GM18505 (cell line): Measurements from ENCODE around the gene KNDC1.

Source experiments
- ATAC-seq: cut with Tn5 transposase; IDR thresholded peaks from one replicate; pipeline ENCODE4 v1.9.1; 2021; ENCODE audit not compliant: unreplicated experiment
- POLR2A ChIP-seq: IDR thresholded peaks from 4 replicates; pipeline ENCODE4 v1.6.1; 2011; ENCODE audit warnings: borderline replicate concordance; ENCODE audit not compliant: insufficient read depth, insufficient read length; ENCODE audit errors: extremely low read depth

Gene KNDC1

GRCh38 chr10:133196936-133197758, 37.1 kb downstream of the KNDC1 start:
- ATAC-seq = no peak
- no peak for TF ChIP-seq POLR2A

DNA sequence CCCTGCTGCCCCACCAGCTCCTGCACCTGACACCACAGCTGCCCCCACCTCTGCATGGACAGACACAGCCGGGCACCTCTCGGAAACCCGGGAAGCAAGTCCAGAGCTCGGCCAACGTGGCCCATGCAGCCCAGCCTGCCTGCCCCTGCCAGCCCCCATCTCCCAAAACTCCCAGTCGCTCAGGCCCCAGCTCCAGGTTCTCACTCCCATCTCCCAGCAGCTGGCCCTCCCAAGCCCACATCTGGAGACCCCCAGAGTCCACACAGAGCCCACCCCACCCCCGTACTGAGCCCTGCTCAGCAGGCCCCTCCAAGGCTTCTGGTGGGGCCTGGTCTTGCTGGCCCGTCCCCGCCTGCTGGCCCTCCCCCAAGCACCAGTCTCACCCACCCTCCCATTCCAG, 37.8 kb downstream of the KNDC1 start:
- no peak for TF ChIP-seq POLR2A
- ATAC-seq = no peak

GRCh38 chr10:133198206-133198605, 38.2 kb downstream of the KNDC1 start:
- ATAC-seq = no peak
- no peak for TF ChIP-seq POLR2A

GRCh38 chr10:133198621-133199487, 38.8 kb downstream of the KNDC1 start:
- ATAC-seq = no peak
- no peak for TF ChIP-seq POLR2A

DNA sequence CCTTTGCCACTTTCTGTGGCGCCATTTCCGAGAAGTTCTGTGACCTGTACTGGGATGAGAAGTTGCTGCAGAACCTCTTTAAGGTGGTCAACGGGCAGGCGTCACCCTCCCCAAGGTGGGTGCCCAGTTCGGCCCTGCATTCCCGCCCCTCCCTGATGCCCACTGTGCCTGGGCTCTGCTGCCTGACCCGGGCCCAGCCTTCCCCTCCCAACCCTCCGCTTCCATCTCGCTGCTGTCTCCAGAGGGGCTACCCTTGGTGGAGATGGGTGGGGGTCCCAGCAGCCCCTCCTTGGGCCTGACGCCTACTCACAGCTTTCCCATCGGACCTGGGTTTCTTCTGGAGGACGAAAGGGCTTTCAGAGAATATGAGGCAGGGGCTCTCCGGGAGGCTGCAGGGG, 39.5 kb downstream of the KNDC1 start:
- ATAC-seq = no peak
- no peak for TF ChIP-seq POLR2A

GRCh38 chr10:133199992-133200611, 40.1 kb downstream of the KNDC1 start:
- ATAC-seq = no peak
- TF ChIP-seq POLR2A = no peak

DNA sequence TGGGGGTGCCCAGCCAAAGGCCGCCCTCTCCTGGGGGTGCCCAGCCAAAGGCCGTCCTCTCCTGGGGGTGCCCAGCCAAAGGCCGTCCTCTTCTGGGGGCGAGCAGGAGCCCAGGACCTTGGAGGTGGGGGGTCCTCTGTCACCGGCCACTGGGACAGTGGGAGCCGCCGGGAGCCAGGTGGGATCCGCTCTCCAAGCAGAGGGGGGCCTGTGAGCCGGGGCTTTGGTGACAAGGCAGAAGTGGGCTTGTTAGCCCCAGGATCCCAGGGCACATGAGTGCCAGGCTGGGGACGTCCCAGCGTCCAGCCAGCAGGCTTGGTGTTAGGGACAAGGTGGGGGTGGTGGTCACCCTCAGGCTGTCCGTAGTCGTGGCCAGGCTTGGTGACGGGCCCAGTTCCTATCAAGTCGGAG, 40.6 kb downstream of the KNDC1 start:
- no peak for ATAC-seq
- TF ChIP-seq POLR2A = no peak

- ATAC-seq = no peak
- no peak for TF ChIP-seq POLR2A
These were observed 41.3 kb downstream of the KNDC1 start for GRCh38 chr10:133201151-133201947.

DNA sequence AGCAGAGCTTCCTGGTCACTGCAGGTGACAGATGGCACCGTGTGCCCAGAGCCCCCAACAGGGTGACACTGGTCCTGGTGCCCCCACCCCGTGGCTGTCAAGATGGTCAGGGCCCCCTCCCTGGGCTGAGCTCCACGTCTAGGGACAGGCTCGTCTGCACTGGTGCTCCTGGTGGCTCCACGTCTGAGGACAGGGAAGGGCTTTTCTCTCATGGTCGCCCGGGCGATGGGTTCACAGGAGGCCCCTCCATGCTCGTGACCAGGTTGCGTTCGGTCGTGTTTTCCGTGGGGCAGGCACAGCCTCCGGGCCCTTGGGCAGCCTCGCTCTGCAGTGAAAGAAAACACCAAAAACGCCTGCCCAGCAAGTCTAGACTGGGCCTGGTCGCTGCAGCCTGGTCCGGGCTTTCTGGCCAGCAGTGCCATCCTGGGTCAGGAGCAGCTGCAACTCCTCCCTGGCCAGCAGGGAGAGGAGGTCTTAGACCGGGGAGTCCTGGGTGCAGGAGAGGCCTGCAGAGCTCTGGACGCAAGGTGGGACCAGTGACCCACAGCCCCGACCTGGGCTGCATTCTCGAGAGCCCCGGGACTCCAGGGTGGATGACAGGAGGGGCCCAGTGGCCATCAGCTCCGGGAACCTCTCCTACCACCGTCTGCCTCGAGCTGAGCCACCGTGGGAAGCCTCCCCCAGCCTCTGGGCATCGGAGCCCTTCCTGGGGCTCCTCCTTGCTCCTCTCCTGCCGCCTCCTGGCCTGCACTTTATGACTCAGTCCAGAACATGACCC, 42.1 kb downstream of the KNDC1 start:
- no peak for TF ChIP-seq POLR2A
- ATAC-seq = no peak

DNA sequence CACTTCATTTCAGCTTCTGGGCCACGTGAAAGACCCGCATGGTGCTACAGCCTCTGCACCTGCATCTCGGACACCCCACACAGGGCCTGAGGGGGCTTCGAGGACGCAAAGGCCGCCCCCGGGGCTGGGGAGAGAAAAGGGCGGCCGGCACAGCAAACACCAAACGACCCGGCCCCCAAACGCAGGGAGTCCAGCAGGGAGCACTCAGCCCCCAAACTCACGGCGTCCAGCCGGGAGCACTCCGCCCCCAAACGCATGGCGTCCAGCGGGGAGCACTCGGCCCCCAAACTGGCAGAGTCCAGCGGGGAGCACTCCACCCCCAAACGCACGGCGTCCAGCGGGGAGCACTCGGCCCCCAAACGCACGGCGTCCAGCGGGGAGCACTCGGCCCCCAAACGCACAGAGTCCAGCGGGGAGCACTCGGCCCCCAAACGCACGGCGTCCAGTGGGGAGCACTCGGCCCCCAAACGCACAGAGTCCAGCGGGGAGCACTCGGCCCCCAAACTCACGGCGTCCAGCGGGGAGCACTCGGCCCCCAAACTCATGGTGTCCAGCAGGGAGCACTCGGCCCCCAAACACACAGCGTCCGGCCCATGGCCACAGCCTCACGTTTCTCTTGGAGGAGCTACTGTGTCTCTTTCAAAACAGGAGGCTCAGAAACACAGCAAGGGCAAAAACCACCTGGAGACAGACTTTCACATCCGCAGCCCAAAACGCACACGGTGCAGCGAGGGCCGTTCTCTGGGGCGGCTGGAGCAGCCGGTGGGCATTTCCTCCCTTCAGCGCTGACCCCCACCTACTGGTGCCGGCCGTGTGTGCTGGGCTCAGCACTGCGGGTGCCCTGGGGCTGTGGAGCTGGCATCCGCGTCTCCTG, 43.0 kb downstream of the KNDC1 start:
- no peak for TF ChIP-seq POLR2A
- no peak for ATAC-seq

DNA sequence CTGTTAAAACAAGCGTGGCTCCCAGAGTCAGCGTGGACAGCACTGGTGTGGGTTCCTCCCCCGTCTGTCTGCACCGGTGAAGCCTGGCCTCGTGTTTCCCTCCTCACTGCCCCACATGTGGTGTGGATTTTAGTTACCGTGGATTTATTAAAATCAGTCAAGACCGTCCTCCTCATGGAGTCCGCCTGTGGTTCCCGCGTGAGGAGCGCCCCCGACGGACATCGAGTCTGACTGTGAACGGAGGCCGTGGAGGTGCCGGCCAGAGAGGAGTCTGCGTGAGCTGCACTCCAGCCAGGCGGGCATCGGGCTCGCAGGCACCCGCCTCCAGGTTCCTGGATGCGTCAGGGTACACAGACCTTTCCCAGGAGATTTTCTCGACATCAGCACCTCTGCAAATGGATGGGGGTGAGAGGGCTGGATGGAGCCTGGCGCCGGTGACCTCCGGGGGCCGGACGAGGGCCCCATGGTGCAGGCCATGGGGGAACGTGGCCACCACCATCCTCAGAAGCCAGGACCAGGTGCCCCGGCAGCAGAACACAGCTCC, 43.7 kb downstream of the KNDC1 start:
- no peak for ATAC-seq

More for the DNA sequence above, 43.7 kb downstream of the KNDC1 start:
- TF ChIP-seq POLR2A = no peak
